K562 treated with DMSO at 1 percent for 4 hours (cell line): ENCODE data around the gene NPY4R2. TPM values are rescaled to one million over a fixed set of nuclear protein-coding genes. Genes with fewer than 3 reads are reported as not detected.

Experiments used
- total RNA-seq: library from RNA; unstranded; fragments of 300-600 nt; gene quantifications from 2 replicates; pipeline ENCODE4 v1.2.3, GENCODE V29; 2022; ENCODE audit not compliant: insufficient read depth

The NPY4R2 gene
- total RNA-seq = not detected in 2 replicates

GRCh38 chr10:47918475-47918874 is at the start of gene NPY4R2:
NPY4R2 (plus strand) TSS chr10:47918662; CDS start chr10:47921988, 3,326 bp downstream.

Other genes starting within 250 kb of the NPY4R2 start
- gene SYT15B, start 155.1 kb upstream of the NPY4R2 start, total RNA-seq = not detected in 2 replicates
- gene FAM25C, start 81.1 kb downstream of the NPY4R2 start, total RNA-seq = not detected in 2 replicates